GM12878 (cell line): ENCODE measurements around the gene PLPPR1. TPM values are rescaled to one million over a fixed set of nuclear protein-coding genes. Genes with fewer than 3 reads are reported as not detected.

Source experiments
- ATAC-seq: fragments of 200-7000 bp; cut with Tn5 transposase; 3 replicates; pipeline ENCODE4 v1.9.1; 2020; ENCODE audit warnings: mild to moderate bottlenecking, moderate library complexity
- BruUV-seq: library from RNA; stranded (reverse); fragments of 400-500 nt; replicated peaks from 2 replicates; lab custom pipeline; 2021; lab: Mats Ljungman, UMichigan
- CTCF ChIA-PET: fragments of 300-600 bp; sonication (Branson Sonifier 250); formaldehyde crosslinking; extraction: SDS; loops from one replicate; lab custom pipeline; 2021; ENCODE audit warnings: inconsistent platforms; lab: Yijun Ruan, JAX
- POLR2A ChIA-PET: fragments of 350-600 bp; formaldehyde crosslinking; extraction: SDS; loops from one replicate; lab custom pipeline; 2021; ENCODE audit warnings: inconsistent platforms; lab: Charles Lee
- RAD21 ChIA-PET: fragments of 300-600 bp; sonication (Branson Sonifier 250); formaldehyde crosslinking; loops from one replicate; lab custom pipeline; 2023; ENCODE audit warnings: antibody characterized with exemption; ENCODE audit not compliant: unreplicated experiment; lab: Charles Lee
- SMC1A ChIA-PET: fragments of 300-600 bp; sonication (Branson Sonifier 250); formaldehyde crosslinking; loops from one replicate; lab custom pipeline; 2023; ENCODE audit not compliant: unreplicated experiment, uncharacterized antibody; lab: Charles Lee
- DNase-seq: peaks from one replicate; pipeline ENCODE4 v3.0.0-alpha.2; 2011; ENCODE audit warnings: low read depth, low spot score
- FAIRE-seq: peaks from 3 replicates; lab custom pipeline; 2011; peaks lifted over from hg19 to GRCh38; lab: Jason Lieb, UNC
- H2AFZ ChIP-seq: 2 replicates; pipeline ENCODE4 v1.6.0; 2011; ENCODE audit warnings: low read depth, low read length, control low read depth; ENCODE audit not compliant: control insufficient read depth
- H3K27ac ChIP-seq: 2 replicates; pipeline ENCODE4 v1.5.1; 2011; ENCODE audit warnings: control low read depth; ENCODE audit not compliant: control insufficient read depth, insufficient read depth
- H3K27me3 ChIP-seq, 2 experiments: replicated peaks in 1 of 2; 2 replicates each; pipeline versions ENCODE4 v1.6.0 to v1.6.1; 2011; ENCODE audit warnings: low read length in 1 of 2; ENCODE audit not compliant: control insufficient read depth in 2 of 2, insufficient read depth in 2 of 2
- H3K36me3 ChIP-seq, 2 experiments: 2 replicates each; pipeline ENCODE4 v1.5.1; 2011; ENCODE audit warnings: low read length in 1 of 2; ENCODE audit not compliant: control insufficient read depth in 2 of 2, insufficient read depth in 2 of 2
- H3K4me1 ChIP-seq: 2 replicates; pipeline ENCODE4 v1.6.1; 2011; ENCODE audit warnings: mild to moderate bottlenecking, low read length, moderate library complexity, mixed read lengths; ENCODE audit not compliant: control insufficient read depth, insufficient read depth
- H3K4me2 ChIP-seq: 2 replicates; pipeline ENCODE4 v1.6.0; 2011; ENCODE audit warnings: control low read depth; ENCODE audit not compliant: control insufficient read depth, insufficient read depth
- H3K4me3 ChIP-seq: fragments of 200-600 bp; sonication (generic); 2 replicates; pipeline ENCODE4 v1.5.1; 2016
- H3K79me2 ChIP-seq: 2 replicates; pipeline ENCODE4 v1.6.0; 2011; ENCODE audit warnings: low read length; ENCODE audit not compliant: control insufficient read depth, insufficient read depth
- H3K9ac ChIP-seq: 2 replicates; pipeline ENCODE4 v1.8.0; 2011; ENCODE audit warnings: low read length, control low read depth, mixed read lengths; ENCODE audit not compliant: control insufficient read depth, insufficient read depth
- H3K9me3 ChIP-seq: replicated peaks from 3 replicates; pipeline ENCODE4 v1.5.1; 2011; ENCODE audit warnings: mild to moderate bottlenecking, low read length; ENCODE audit not compliant: control insufficient read depth, insufficient read depth
- H4K20me1 ChIP-seq: 2 replicates; pipeline ENCODE4 v1.6.0; 2011; ENCODE audit not compliant: control insufficient read depth, insufficient read depth
- BACH1 ChIP-seq: fragments of 450-650 bp; IDR thresholded peaks from 2 replicates; pipeline ENCODE4 v1.6.1; 2017; ENCODE audit warnings: mild to moderate bottlenecking, borderline replicate concordance
- RAD21 ChIP-seq: IDR thresholded peaks from 2 replicates; pipeline ENCODE4 v1.6.1; 2011; ENCODE audit warnings: mild to moderate bottlenecking, low read depth, low read length, moderate library complexity; ENCODE audit not compliant: insufficient read depth
- WGBS: methylation state at CpG from one replicate; pipeline ENCODE4 v1.1.6; 2016; ENCODE audit warnings: low lambda C conversion rate; ENCODE audit not compliant: insufficient replicate concordance, insufficient coverage; ENCODE audit errors: missing lambda C conversion rate; 5-methylcytosine and 5-hydroxymethylcytosine counted together
- in situ Hi-C: fragments of 300-500 bp; cut with MboI; formaldehyde crosslinking; loops from 9 replicates; pipeline ENCODE4 v1.14.3; 2018; ENCODE audit warnings: mixed read lengths
- intact Hi-C: fragments of 100-400 bp; cut with micrococcal nuclease; formaldehyde crosslinking; loops from one replicate; pipeline ENCODE4 v1.14.2; 2022; ENCODE audit not compliant: unreplicated experiment
- polyA plus RNA-seq, 11 experiments: library from polyadenylated mRNA; depleted of rRNA in 4 of 11; unstranded in 6 of 11; stranded (reverse) in 5 of 11; fragments of >200 nt; fragmentation: Nextera tagmentation in 4 of 11; fragmentation: Illumina TruSeq in 1 of 11; extraction: Ambion mirVana in 4 of 11; extraction: Trizol in 1 of 11; gene quantifications; 1 replicate in 1 of 11; 2 replicates in 10 of 11; pipeline versions ENCODE4 v1.2.1 to v1.2.3, GENCODE V29; 2011 to 2016; ENCODE audit warnings: inconsistent platforms in 2 of 11, missing spikeins in 2 of 11, low read depth in 1 of 11
- total RNA-seq, 4 experiments: library from RNA; depleted of rRNA in 3 of 4; stranded (reverse); fragments of >200 nt in 3 of 4; fragmentation: Illumina TruSeq in 1 of 4; extraction: Trizol in 1 of 4; gene quantifications; 2 replicates each; pipeline versions ENCODE4 v1.2.1 to v1.2.3, GENCODE V29; 2013 to 2021
- TF ChIP-seq, protein P1 (sequence below): fragments of 450-650 bp; IDR thresholded peaks from 2 replicates; pipeline ENCODE4 v1.6.1; 2018; ENCODE audit warnings: mild to moderate bottlenecking, low read depth, moderate library complexity; ENCODE audit not compliant: partially characterized antibody
- TF ChIP-seq, protein P2 (sequence below): fragments of 450-650 bp; IDR thresholded peaks from 2 replicates; pipeline ENCODE4 v1.6.1; 2017; ENCODE audit warnings: mild to moderate bottlenecking, low read depth, inconsistent platforms; ENCODE audit not compliant: poor library complexity, severe bottlenecking

PLPPR1 gene
- total and polyA plus RNA-seq, 10 of the 15 experiments (the other 5 are each of a cell fraction or from before 2014, with no cell fraction given) = 0.69 TPM; not detected in 9

DNA sequence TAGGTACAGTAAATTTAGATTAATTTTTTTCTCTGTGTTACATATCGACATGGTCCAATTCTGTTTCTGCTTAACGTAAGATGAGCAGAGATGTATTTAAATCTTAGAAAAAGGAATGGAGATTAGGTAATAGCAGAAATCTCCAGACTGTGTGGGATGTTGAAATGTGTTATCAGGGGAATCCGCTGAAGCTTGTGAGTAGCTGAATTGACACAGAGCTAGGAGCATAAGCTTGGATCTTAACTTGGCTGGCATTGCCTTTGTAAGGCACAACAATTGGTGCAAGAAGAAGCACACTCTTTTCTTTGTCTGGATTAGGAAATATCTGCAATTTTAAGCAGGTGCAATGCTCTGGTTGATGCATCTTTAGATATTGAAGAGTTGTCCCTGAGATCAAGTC lies 53.1 kb downstream of the PLPPR1 start (continued):
- TF ChIP-seq, protein P1, sequence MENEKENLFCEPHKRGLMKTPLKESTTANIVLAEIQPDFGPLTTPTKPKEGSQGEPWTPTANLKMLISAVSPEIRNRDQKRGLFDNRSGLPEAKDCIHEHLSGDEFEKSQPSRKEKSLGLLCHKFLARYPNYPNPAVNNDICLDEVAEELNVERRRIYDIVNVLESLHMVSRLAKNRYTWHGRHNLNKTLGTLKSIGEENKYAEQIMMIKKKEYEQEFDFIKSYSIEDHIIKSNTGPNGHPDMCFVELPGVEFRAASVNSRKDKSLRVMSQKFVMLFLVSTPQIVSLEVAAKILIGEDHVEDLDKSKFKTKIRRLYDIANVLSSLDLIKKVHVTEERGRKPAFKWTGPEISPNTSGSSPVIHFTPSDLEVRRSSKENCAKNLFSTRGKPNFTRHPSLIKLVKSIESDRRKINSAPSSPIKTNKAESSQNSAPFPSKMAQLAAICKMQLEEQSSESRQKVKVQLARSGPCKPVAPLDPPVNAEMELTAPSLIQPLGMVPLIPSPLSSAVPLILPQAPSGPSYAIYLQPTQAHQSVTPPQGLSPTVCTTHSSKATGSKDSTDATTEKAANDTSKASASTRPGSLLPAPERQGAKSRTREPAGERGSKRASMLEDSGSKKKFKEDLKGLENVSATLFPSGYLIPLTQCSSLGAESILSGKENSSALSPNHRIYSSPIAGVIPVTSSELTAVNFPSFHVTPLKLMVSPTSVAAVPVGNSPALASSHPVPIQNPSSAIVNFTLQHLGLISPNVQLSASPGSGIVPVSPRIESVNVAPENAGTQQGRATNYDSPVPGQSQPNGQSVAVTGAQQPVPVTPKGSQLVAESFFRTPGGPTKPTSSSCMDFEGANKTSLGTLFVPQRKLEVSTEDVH = no peak
- TF ChIP-seq, protein P2, sequence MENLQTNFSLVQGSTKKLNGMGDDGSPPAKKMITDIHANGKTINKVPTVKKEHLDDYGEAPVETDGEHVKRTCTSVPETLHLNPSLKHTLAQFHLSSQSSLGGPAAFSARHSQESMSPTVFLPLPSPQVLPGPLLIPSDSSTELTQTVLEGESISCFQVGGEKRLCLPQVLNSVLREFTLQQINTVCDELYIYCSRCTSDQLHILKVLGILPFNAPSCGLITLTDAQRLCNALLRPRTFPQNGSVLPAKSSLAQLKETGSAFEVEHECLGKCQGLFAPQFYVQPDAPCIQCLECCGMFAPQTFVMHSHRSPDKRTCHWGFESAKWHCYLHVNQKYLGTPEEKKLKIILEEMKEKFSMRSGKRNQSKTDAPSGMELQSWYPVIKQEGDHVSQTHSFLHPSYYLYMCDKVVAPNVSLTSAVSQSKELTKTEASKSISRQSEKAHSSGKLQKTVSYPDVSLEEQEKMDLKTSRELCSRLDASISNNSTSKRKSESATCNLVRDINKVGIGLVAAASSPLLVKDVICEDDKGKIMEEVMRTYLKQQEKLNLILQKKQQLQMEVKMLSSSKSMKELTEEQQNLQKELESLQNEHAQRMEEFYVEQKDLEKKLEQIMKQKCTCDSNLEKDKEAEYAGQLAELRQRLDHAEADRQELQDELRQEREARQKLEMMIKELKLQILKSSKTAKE = no peak

DNA sequence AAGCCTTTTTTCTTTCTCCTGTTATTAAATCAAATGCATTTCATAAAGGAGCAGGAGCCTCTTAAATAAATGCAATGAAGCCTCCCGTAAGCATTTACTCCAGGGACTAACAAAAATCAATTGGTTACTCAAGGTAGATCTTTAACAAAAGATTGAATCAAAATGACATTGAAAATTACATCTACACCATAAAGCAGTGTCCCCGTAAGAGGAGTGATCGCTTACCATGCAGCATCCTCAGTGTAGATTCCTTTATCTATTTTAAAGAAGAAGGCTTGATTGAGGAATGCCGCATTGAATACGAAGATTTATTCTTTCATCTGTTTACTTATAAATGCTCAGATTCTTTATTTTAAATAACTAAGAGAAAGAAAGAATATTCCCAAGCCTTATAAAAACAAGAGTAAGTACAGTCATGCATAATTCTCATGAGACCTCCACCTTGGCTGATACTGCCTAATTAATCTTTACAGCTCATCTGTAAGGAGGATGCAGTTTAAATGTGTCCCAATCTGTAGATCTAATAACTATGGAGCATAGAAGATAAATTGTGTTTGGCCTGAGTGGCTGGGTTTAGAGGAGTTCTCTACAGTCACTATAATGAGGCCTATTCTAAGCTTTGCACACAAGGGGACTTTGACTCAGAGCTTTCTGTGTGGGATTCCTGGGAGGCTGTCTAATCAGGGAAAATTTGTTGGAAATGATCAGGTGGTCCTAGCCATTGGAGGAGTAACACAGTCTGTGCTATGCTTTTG lies 55.1 kb downstream of the PLPPR1 start:
- Histone ChIP-seq H3K27me3 (no peaks in the 10 kb centered on the region), H3K27ac (no peak overlapping the region), H3K4me1 (no peaks in the 10 kb centered on the region), H3K36me3 (no peaks in the 10 kb centered on the region), H3K9ac (no peak overlapping the region), H3K4me3 (no peak overlapping the region), H3K4me2 (no peak overlapping the region), H3K79me2 (no peaks in the 10 kb centered on the region), H4K20me1 (no peaks in the 10 kb centered on the region), H3K9me3 (no peaks in the 10 kb centered on the region), H2AFZ (no peak overlapping the region)
- TF ChIP-seq BACH1 (no peak), RAD21 (no peak)
- WGBS = 53% methylated on average over 5 of the region's 5 CpGs
- ATAC-seq (no peak), DNase-seq (no peak), FAIRE-seq (no peak)
- in situ Hi-C loops (no loop called here), intact Hi-C loops (no loop called here)
- ChIA-PET CTCF (no interaction called here), RAD21 (no interaction called here), POLR2A (interaction anchor here (0.5 kb wide), 1 partner anchor 26 kb away, joined by 4 read pairs; no protein-coding TSS in a partner anchor), SMC1A (no interaction called here)
- no TSS peak for BruUV-seq
